GM12873 (cell line): ENCODE data around the gene ADAMTS9.

Source experiments
- CTCF ChIP-seq: IDR thresholded peaks from 2 replicates; pipeline ENCODE4 v1.5.1; 2012; ENCODE audit warnings: low read depth, mild to moderate bottlenecking, moderate library complexity, low read length, control low read depth; ENCODE audit not compliant: insufficient read depth; ENCODE audit errors: missing control alignments

Gene ADAMTS9

GRCh38 chr3:64601824-64602223 is 86.0 kb downstream of the ADAMTS9 start:
- TF ChIP-seq CTCF, result no peak

- no peak for TF ChIP-seq CTCF
These were observed 87.4 kb downstream of the ADAMTS9 start for GRCh38 chr3:64600246-64600950.

GRCh38 chr3:64599651-64600050 is 88.1 kb downstream of the ADAMTS9 start:
- no peak for TF ChIP-seq CTCF

GRCh38 chr3:64595253-64595694 is 92.5 kb downstream of the ADAMTS9 start:
- no peak for TF ChIP-seq CTCF

GRCh38 chr3:64594134-64594533 is 93.7 kb downstream of the ADAMTS9 start:
- TF ChIP-seq CTCF, result no peak

GRCh38 chr3:64593350-64593749 is 94.5 kb downstream of the ADAMTS9 start:
- no peak for TF ChIP-seq CTCF

GRCh38 chr3:64591615-64592014 is 96.2 kb downstream of the ADAMTS9 start:
- TF ChIP-seq CTCF, result no peak
